HAP-1 (cell line): Measurements from ENCODE around the gene ADCY2.

Source experiments
- DNase-seq, 2 experiments: peaks; one replicate each; pipeline ENCODE4 v3.0.0-alpha.2; 2016 to 2020; ENCODE audit warnings: low spot score in 2 of 2
- H3K27me3 ChIP-seq: fragments of 250-450 bp; sonication (Bioruptor Pico); 2 replicates; pipeline ENCODE4 v1.5.1; 2020; ENCODE audit warnings: low read depth, mild to moderate bottlenecking, moderate library complexity
- H3K36me3 ChIP-seq: fragments of 250-450 bp; sonication (Bioruptor Pico); replicated peaks from 2 replicates; pipeline ENCODE4 v1.5.1; 2020; ENCODE audit warnings: mild to moderate bottlenecking
- H3K4me1 ChIP-seq: fragments of 250-450 bp; sonication (Bioruptor Pico); 2 replicates; pipeline ENCODE4 v1.5.1; 2020; ENCODE audit warnings: mild to moderate bottlenecking
- H3K4me3 ChIP-seq: fragments of 250-450 bp; sonication (Bioruptor Pico); 2 replicates; pipeline ENCODE4 v1.5.1; 2020; ENCODE audit warnings: mild to moderate bottlenecking, moderate library complexity
- H3K9me3 ChIP-seq: fragments of 250-450 bp; sonication (Bioruptor Pico); 2 replicates; pipeline ENCODE4 v1.5.1; 2020; ENCODE audit warnings: mild to moderate bottlenecking, moderate library complexity
- in situ Hi-C: fragments of 300-500 bp; cut with MboI; formaldehyde crosslinking; loops from 3 replicates; pipeline ENCODE4 v1.14.3; 2020; ENCODE audit warnings: low sequenced_read_pairs, inconsistent platforms, mixed read lengths

ADCY2 gene

DNA sequence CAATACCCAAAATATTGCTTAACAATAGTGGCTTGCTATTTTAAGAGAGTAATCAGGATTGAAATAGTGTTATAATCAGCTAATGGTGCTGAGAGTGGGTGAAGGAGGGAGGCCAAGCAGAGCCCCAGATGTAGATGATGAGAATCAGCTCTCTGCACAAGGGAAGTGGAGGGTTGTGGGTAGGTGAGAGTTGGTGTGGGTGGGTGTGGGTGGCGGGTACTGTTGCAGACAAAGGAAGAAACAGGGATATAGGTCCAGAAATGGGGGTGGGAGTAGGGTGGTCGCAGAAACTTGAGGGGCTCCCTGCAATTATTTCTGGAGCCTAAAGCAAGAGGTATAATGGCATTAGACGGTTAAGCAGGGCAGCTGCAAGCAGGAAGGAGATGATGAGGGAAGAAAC is 7.4 kb upstream of the ADCY2 start:
- in situ Hi-C loops = no loop called here

DNA sequence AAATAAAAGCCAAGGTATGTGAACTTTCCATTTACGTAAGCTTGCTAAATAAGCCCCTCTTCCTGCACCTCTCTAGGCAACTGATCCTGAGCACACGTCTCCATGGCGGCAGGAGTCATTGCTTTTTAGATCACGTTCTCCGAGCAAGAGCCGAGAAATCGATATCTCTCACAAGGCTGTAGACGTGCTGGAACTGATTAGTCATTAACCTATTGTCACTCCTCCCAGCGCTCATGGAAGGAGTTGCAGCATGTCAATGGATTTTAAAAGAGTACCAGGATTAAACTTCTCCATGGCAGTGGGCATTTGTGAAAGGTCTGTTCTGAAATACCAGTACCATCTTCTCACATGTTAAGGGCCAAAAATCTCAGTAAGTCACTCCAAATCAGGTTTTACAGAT is 4.7 kb upstream of the ADCY2 start:
- Histone ChIP-seq H3K9me3 (no peaks in the 10 kb centered on the region), H3K4me3 (no peak overlapping the region), H3K27me3 (no peaks in the 10 kb centered on the region), H3K36me3 (no peaks in the 10 kb centered on the region), H3K4me1 (no peaks in the 10 kb centered on the region)
- no peak for DNase-seq
- in situ Hi-C loops = no loop called here

More for the DNA sequence above, 7.4 kb upstream of the ADCY2 start:
- Histone ChIP-seq H3K4me3 (no peak overlapping the region), H3K27me3 (no peaks in the 10 kb centered on the region), H3K9me3 (no peaks in the 10 kb centered on the region), H3K36me3 (no peaks in the 10 kb centered on the region), H3K4me1 (no peaks in the 10 kb centered on the region)
- no peak for DNase-seq

DNA sequence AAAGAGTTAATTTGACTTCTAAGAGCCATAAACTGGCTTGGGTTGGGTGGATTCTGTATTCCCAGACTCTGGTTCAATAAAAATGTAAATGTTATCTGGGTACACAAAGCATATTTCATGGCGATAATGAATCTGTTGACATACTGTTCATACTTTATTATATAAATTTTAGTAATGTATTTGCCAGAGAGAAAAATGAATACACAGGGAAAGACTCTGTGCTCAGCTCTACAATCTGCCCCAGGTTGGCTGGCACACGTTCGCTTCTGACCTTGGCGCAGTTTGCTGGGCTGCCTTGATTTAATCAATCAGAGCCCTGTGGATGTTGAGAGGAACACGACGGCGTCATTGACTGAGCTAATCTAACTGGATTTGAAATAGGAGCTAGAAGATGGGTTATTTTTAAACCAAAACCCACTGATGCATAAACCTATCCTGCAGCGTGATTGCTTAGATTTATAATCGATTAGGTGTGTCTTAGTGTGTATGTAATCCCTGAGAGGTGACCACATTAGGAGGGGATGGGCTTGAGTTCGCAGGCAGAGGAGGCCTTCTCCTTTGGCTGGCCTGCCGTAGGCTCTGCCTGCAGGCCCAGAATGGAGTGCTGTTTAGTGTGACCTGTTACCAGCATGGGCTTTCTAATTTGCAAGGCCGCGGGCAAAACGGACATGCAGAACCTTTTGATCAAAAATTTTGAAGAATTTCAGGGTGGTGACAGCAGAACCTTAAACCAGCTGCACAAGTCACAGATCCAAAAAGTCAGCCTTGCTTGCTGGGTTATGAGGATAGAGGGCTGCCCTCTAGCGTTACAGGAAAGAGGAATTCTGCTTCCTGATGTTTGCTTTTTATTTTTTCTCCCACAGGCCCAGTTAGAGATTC is 3.9 kb upstream of the ADCY2 start:
- H3K4me1 ChIP-seq = no peaks in the 10 kb centered on the region
- no peak for DNase-seq
- in situ Hi-C loops = no loop called here
- H3K36me3 ChIP-seq = no peaks in the 10 kb centered on the region
- no peaks in the 10 kb centered on the region for H3K27me3 ChIP-seq
- no peaks in the 10 kb centered on the region for H3K9me3 ChIP-seq
- no peak overlapping the region for H3K4me3 ChIP-seq

DNA sequence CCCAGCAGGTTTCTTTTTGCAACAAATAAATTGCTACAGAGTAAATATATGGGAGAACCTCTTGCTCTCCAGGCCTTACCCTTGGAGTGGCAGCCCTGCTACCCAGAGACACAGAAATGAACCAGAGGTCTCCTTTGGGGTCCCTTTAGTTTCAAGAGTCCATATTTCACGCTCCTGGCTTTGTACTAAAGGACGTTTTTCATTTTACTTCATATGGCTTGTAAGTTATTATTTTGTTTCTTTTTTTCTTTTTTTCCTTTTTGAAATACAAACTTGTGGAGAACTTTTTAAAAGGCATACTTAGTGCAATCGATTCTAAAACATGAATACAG is 3.3 kb upstream of the ADCY2 start:
- H3K9me3 ChIP-seq = no peaks in the 10 kb centered on the region
- no peaks in the 10 kb centered on the region for H3K27me3 ChIP-seq
- H3K4me1 ChIP-seq = no peaks in the 10 kb centered on the region
- H3K36me3 ChIP-seq = no peaks in the 10 kb centered on the region
- in situ Hi-C loops = no loop called here
- no peak overlapping the region for H3K4me3 ChIP-seq
- no peak for DNase-seq

DNA sequence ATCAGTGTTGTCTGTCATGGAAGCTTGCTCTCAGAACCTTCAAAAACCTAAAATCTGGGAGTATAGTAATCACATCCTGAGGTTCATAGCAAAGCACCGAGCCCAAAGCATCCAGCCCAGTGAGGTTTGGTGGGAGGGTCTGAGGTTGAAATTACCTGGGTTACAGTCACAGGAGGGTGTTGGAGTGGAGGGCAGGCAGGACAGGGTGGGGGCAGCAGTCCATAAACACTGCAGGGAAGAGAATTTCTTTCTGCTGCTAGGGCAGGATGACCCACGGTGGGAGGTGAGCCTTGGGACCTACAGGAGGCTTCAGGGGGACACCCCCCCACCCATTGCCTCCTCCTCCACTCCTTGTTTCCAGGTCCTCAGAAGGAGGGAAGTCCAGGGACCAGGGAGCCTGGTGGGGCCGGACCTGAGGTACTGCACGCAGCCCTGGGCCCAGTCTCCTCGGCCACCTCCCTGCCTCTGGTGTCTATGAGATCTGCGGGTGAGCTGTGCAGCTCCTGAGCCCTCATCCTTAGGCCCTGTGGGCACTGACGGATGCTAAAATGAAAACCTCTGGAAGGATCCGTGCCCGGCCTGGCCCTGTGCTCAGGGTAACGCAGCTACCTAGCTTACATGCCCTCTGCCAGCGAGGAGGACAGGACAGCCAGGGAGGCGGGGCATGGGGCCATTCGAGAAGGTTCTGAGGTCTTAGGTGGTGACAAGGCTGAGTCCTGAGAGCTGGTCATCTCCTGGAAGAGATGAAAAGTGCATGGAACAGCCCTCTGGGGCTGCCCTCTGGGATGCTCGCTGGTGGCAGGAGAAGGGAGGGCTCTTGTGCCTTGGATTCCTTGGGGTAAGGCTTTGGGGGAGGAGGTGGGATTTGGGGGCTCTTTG is 1.8 kb upstream of the ADCY2 start:
- no peak for DNase-seq
- Histone ChIP-seq H3K4me3 (no peak overlapping the region), H3K36me3 (no peaks in the 10 kb centered on the region), H3K9me3 (no peaks in the 10 kb centered on the region), H3K27me3 (no peaks in the 10 kb centered on the region), H3K4me1 (no peaks in the 10 kb centered on the region)
- in situ Hi-C loops = no loop called here

DNA sequence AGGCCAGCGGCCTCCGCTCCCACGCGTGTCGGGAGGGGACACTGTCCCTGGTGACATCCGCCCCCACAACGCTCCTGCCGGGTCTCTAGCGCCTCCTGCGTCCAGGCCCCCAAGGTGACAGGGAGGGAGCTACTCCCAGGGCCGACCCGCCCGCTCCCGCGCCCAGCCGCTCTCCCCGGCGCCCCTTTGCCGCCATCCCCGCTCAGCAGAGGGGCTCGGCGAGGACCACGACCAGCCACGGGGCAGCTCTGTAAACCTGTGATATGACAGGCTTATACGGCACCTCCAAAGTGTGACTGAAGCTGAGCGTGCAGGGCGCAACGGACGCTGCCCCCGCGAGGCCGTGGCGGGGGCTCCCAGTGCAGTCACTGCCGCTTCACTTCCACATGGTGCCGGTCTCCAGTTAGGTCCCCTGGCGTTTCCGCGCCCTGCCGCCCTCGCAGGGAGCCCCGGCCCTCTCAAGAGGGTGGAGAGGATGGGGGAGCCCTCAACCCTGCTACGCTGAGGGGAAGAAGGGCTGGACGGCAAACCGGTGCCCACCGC is 978 bp upstream of the ADCY2 start:
- H3K4me1 ChIP-seq = no peaks in the 10 kb centered on the region
- H3K9me3 ChIP-seq = no peaks in the 10 kb centered on the region
- H3K27me3 ChIP-seq = no peaks in the 10 kb centered on the region
- in situ Hi-C loops = no loop called here
- no peak overlapping the region for H3K4me3 ChIP-seq
- H3K36me3 ChIP-seq = no peaks in the 10 kb centered on the region
- DNase-seq = no peak

DNA sequence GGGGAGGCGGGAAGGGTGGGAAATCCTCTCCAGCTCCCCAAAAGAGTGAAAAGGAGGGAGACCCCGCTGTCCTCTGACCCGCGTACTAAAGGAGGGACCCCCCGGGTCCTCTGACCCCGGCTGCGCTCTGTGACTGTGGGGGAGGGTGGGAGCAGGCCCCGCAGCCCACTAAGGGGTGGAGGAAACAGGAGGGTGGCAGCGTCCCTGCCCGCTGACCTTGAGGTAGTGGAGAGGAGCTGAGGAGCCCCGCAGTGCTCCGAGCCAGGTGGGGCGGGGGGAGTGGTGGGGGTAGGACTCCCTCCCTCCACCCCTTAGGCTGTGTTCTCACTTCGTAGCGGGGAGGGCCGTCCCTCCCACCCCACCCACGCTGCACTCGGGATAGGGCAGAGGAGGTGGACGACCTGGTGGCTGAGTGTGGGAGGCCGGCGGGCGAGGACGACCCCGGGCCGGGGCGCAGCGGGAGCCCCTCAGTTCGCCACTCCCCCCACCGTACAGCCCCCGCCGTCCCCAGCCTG is 449 bp upstream of the ADCY2 start:
- no peak overlapping the region for H3K4me3 ChIP-seq

DNA sequence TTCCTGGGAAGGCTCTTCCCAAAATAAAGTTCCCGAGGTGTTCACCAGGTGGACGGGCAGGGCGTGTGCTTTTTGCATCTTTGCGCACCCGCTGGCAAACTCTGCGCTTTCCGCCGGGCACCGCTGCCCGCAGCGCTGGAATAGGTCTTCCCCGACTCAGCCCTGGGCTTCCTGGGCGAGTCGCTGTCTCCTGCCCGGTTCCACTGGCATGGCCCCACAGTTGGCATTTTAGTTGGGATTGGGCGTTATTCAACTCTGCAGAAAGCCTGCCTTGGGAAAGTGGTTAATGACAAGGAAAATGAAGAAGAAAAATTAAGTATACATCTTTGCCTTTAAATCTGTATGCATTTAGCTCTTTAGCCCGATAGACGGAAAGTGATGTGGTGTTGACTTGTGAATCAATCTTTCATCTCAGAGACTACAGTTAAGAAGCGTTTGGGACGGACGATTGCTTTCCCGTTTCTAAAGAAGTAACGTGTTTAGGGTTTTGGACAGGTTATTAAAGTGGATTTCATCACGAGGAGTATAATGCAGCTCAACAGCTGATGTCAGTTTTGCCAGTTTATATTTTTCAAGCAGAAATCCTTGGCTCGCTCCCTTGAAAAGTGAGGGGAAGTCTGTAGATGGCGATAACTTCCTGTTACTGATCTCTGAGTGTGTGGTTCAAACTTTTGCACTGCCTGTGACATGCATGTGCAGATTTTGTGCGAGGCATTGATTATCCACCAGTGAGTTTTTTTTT is 946 bp downstream of the ADCY2 start:
- Histone ChIP-seq H3K4me3 (no peak overlapping the region), H3K4me1 (no peaks in the 10 kb centered on the region), H3K36me3 (no peaks in the 10 kb centered on the region), H3K9me3 (no peaks in the 10 kb centered on the region), H3K27me3 (no peaks in the 10 kb centered on the region)
- no peak for DNase-seq
- in situ Hi-C loops = no loop called here

More for the DNA sequence above, 449 bp upstream of the ADCY2 start:
- H3K27me3 ChIP-seq = no peaks in the 10 kb centered on the region
- H3K36me3 ChIP-seq = no peaks in the 10 kb centered on the region
- no peaks in the 10 kb centered on the region for H3K4me1 ChIP-seq
- no peak for DNase-seq
- in situ Hi-C loops = no loop called here
- H3K9me3 ChIP-seq = no peaks in the 10 kb centered on the region

DNA sequence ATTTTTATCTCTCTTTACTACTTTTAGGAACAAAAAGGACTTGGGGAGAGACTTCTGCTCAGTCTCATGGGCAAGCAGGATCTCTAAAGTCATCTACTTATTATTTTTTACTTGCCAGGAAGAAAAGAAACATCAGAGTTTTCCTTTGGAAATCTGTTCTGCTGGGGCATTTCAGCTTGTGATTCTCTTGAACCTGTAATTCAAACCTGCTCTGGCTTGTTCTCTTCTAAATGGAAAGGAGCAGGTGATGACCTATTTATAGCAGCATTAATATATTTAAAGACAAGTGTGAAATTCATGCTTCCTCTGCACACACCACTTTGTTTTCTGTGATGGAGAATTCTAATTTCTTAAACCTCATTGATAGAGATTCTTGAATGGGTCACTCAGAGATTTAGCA is 2.0 kb downstream of the ADCY2 start:
- Histone ChIP-seq H3K27me3 (no peaks in the 10 kb centered on the region), H3K9me3 (no peaks in the 10 kb centered on the region), H3K36me3 (no peaks in the 10 kb centered on the region), H3K4me1 (no peaks in the 10 kb centered on the region), H3K4me3 (no peak overlapping the region)
- DNase-seq = no peak
- in situ Hi-C loops = no loop called here

DNA sequence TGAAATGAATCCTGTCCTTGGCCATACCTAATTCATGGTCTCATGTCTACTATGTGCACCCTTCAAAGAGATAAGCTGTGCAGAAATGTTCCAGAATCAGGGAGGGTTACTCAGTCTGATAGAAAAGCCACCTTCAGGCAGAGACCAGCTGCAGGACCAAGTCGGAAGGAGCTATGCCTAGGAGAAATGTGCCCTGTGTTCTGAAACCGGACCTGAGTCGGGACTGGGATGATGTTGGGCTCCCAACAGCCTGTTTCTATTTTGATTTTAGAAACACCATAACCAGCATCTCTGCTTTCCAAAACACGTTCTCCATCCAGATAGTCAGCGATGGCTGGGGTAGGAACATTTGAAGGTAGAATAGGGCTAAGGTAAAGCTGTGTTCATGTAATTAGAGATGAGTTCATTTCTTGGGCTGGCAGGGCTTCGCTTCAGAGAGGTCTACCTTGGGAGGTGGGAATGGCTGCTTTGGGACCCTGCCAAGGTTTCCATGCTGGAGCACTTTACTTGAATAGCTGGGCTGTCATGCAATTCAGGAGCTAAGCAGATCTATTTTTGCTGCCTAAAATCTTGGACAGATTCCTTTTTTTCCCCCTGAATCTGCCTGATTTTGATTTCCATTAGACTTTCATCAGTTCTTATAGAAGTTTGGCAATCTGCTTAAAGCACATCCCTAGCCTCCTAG is 2.8 kb downstream of the ADCY2 start:
- Histone ChIP-seq H3K36me3 (no peaks in the 10 kb centered on the region), H3K4me1 (no peaks in the 10 kb centered on the region), H3K27me3 (no peaks in the 10 kb centered on the region), H3K9me3 (no peaks in the 10 kb centered on the region), H3K4me3 (no peak overlapping the region)
- in situ Hi-C loops = no loop called here
- DNase-seq = no peak

DNA sequence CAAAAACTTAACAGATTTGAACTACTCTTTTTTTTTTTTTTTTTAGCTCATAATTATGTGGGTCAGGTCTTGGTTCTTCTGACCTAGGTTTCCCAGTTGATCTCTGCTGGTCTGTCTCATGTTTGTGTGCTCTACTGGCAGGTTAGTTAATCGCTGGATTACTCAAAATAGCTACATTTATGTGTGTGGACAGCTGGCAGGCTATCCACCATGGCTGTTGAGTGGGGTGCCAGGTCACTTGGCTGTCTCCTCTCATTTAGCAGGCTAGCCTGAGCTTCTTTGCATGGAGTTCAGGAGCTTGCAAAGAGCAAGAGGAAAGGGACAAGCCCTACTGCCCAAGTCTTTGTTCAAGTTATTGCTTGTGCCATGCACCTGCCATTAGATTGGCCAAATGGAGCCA is 9.3 kb downstream of the ADCY2 start:
- H3K36me3 ChIP-seq = no peaks in the 10 kb centered on the region
- no peak overlapping the region for H3K4me3 ChIP-seq
- no peaks in the 10 kb centered on the region for H3K4me1 ChIP-seq
- H3K27me3 ChIP-seq = no peaks in the 10 kb centered on the region
- in situ Hi-C loops = no loop called here
- no peak for DNase-seq
- no peaks in the 10 kb centered on the region for H3K9me3 ChIP-seq

DNA sequence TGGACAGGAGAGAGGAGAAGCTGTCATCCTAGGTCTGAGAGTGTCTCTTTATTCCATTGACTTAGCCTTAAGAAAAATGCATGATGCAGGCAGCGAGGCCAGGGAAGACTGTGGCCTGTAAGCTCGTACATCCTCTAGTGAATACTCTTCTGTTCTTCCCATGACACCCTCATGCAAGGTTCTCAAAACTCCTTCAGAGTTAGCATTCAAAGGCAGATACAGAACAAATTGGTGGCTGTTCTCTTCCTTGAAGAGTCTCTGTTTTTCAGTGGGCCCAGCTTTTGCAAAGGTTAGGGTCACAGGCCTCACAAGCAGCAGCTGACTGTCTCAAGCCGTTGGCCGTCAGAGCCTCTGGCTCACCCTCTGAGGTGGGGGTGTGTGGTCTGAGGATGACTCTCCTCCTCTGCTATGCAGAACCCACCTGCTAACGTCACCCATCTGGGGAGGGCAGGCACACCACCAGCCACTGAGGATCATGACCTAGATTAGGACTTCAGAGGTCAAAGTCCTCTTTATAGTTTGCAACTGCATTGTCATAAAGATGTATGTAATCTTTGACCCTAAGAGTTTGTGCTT is 15.1 kb downstream of the ADCY2 start:
- no peaks in the 10 kb centered on the region for H3K27me3 ChIP-seq
- DNase-seq = no peak
- in situ Hi-C loops = no loop called here
- no peaks in the 10 kb centered on the region for H3K36me3 ChIP-seq
- H3K4me1 ChIP-seq = no peaks in the 10 kb centered on the region
- H3K9me3 ChIP-seq = no peaks in the 10 kb centered on the region
- H3K4me3 ChIP-seq = no peak overlapping the region

DNA sequence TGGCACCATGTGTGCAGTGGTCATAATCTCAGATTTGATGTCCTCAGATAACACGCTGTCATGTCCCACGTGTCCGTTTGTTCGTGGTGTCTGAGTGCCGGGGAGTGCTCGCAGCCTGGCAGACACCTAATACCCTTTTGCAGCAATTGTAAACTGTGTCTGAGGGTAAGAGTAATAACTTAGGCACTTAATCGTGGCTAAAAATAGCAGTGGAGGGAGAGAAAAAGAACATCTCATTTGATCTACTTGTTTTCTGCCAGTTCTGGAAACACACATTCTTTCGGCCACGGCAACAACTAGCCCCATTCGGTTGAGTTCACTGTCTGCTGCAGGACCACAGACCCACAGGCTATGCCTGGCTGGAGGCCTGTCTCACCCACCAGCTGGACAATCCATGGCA is 16.5 kb downstream of the ADCY2 start:
- in situ Hi-C loops = no loop called here
- no peaks in the 10 kb centered on the region for H3K4me1 ChIP-seq
- H3K36me3 ChIP-seq = no peaks in the 10 kb centered on the region
- H3K27me3 ChIP-seq = no peaks in the 10 kb centered on the region
- H3K4me3 ChIP-seq = no peak overlapping the region
- DNase-seq = no peak
- no peaks in the 10 kb centered on the region for H3K9me3 ChIP-seq
